Subcutaneous adipose tissue (tissue), 4 donors: ENCODE data around the gene OR5C1. TPM values are rescaled to one million over a fixed set of nuclear protein-coding genes. Genes with fewer than 3 reads are reported as not detected.

ENCODE experiments used
- CTCF ChIP-seq: fragments of 450-650 bp; IDR thresholded peaks from one replicate; pipeline ENCODE4 v1.5.1; 2016; ENCODE audit warnings: low read depth, mild to moderate bottlenecking, control low read depth, antibody characterized with exemption, moderate library complexity
- total RNA-seq, 4 donors: library from RNA; depleted of rRNA; stranded (reverse); fragments of >200 nt; gene quantifications; one replicate each; pipeline ENCODE4 v1.1.0, GENCODE V29; 2016

OR5C1 gene
- total RNA-seq, 4 donors from 2014 or later = not detected

- no peak for TF ChIP-seq CTCF
These were observed 8.8 kb downstream of the OR5C1 start for GRCh38 chr9:122797316-122798063.

GRCh38 chr9:122800066-122801060 lies 11.6 kb downstream of the OR5C1 start, which contains the start of gene OR1K1:
OR1K1 (plus strand) TSS chr9:122800123; CDS start chr9:122800123, 0 bp downstream.
- TF ChIP-seq CTCF = no peak

GRCh38 chr9:122806661-122807060 lies 17.9 kb downstream of the OR5C1 start:
- no peak for TF ChIP-seq CTCF

- no peak for TF ChIP-seq CTCF
These were observed 18.7 kb downstream of the OR5C1 start for GRCh38 chr9:122807271-122807900.

- no peak for TF ChIP-seq CTCF
These were observed 19.4 kb downstream of the OR5C1 start for GRCh38 chr9:122808141-122808540.

GRCh38 chr9:122810306-122810946 lies 21.7 kb downstream of the OR5C1 start:
- TF ChIP-seq CTCF = no peak
